GM21423 (cell line): ENCODE data around the gene ENDOG.
A peak's percentile ranks its signal among the peaks of the same experiment; 100 is the strongest.
"Not testable (repeated sequence)": the region's sequence is repeated elsewhere in the genome, so short reads cannot be mapped to it uniquely, and the experiment has no call there.

Experiments
- ATAC-seq: cut with Tn5 transposase; IDR thresholded peaks from one replicate; pipeline ENCODE4 v1.9.1; 2021; ENCODE audit warnings: mild to moderate bottlenecking, moderate library complexity; ENCODE audit not compliant: unreplicated experiment

ENDOG gene

DNA sequence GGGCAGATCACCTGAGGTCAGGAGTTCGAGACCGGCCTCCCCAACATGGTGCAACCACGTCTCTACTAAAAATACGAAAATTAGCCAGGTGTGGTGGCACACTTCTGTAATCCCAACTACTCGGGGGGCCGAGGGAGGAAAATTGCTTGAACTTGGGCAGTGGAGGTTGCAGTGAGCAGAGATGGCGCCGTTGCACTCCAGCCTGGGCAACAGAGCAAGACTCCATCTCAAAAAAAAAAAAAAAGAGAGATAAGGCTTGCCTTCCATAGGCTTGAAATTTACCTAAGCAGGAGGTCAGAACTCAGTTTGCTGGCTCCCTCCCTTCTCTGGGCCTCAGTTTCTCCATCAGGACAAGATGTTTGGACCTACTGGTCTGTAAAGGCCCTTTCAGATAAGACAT, 10.0 kb downstream of the ENDOG start:
- ATAC-seq = no peak

DNA sequence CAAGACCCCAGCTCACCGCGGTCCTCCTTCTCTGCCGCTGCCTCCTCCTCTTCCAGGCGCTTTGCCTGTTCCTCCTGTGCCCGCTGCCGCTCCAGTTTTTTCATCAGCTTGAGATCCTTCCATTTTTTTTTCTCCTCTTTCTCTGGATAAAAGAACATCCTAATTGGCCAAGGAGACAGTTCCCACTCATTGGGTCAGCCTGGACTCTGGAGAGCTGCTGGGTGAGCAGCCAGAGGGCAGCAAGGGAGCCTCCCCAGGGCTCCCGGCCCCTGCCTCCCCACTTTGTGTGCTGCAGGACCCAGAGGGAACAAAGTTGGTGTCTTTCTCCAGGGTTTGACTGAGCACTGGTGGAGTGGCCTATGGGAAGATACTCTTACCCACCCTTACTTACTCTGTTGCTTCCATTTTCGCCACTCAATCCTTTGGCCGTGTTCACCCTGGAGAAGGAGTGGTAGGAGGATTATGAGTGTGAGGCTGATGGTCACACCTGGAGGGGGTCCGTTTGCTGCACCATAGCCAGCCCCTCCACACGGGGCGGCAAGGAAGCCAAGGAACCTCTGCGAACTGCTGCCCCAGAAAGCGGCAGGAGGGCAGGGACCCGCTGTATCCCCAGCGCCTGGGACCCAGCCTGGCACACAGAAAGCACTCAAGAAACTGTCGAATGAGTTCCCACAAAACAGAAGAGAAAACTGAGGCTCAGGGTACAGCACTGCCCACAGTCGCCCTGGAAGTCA, 10.6 kb downstream of the ENDOG start:
- no peak for ATAC-seq

DNA sequence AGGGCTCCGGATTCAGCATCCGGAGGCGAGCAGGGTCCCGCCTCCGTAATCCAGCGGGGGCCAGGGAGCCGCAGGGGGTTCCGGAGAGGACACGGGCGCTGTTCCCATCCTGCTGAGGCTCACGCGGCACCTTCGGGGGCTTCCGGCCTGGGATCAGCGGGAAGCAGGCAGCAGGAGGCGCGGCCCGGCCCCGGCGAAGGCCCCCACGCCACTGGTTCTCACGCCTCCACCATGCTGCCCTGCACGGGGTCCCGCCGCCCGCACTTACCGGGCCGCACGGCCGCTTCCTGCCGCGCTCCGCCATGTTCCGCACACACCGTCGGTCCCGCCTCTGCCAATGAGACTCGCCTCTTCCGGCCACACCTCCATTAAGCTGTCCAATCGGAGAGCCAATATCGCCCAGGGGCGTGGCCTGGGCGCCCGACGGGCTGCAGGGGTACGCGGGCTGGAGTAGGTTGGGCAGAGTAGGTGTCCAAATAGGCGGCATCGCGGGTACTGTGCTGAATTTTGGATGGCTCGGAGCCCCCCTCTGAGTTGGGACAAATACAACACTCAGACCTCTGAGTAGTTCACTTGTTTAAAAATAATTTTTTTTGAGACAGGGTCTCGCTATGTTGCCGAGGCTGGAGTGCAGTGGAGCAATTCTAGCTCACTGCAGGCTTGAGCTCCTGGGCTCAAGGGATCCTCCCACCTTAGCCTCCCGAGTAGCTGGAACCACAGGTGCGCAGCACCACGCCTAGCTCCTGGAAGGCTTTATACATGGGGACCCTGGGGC, 11.4 kb downstream of the ENDOG start, which contains the start of gene SPOUT1:
Gene SPOUT1 (minus strand): TSS at position 318 of the 775 bp plus-strand sequence. CDS start 14 bp downstream, at position 304.
- ATAC-seq = peak; percentile 98

DNA sequence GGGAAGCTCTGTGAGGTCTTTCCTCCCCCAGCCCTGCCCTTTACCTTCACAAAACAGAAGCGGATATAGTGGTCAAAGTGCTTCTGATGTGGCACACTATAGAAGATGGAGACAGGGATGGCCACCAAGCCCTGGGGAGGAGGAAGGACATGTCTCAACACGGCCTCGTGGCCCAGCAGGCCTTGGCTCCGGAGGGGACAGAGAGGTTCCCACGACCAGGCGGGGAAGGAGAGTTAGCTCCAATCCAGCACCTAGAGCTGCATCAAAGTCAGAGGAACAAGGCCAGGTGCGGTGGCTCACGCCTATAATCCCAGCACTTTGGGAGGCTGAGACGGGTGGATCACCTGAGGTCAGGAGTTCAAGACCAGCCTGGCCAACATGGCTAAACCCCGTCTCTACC, 15.4 kb downstream of the ENDOG start:
- ATAC-seq = no peak

DNA sequence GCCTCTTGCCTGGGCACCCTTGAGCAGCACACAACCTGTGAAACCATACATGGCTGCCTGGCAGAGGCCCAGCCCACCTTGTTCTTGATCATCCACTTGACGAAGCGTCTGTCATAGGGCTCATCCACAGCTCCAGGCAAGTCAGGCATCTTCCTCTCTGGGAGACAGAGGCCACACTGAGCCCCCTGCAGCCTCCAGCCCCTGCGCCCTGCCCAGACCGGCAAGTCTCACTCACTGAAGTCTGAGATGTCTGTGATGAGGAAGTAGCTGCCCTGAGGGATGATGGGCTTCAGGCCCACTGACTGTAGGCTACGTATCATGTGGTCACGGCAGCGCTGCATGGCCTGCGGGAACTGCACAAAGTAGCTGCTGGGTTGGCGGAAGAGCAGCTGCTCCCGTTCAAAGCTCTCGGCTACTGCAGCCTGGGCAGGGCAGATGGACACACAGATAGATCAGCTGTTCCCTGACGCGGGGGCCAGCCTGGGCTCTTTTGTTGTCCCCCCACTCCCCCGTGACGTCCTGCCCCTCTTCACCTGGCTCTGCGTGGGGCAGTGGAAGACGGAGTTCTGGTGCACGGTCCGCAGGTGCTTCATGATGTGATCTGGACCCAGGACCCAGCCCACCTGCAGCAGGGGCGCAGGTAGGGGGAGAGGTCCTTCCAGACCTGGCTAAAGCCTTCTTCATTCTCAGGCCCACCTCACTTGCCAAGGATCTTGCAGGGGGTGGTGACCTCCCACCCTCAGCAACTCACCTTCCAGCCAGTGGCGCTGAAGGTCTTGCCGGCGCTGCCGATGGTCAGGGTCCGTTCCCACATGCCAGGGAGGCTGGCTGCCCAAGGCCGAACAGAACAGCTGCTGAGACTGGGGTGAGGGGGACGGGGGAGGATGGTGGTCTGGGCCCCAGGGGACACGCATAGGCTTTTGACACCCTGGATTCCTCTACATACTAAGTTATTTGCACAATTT, 17.2 kb downstream of the ENDOG start:
- ATAC-seq = no peak

DNA sequence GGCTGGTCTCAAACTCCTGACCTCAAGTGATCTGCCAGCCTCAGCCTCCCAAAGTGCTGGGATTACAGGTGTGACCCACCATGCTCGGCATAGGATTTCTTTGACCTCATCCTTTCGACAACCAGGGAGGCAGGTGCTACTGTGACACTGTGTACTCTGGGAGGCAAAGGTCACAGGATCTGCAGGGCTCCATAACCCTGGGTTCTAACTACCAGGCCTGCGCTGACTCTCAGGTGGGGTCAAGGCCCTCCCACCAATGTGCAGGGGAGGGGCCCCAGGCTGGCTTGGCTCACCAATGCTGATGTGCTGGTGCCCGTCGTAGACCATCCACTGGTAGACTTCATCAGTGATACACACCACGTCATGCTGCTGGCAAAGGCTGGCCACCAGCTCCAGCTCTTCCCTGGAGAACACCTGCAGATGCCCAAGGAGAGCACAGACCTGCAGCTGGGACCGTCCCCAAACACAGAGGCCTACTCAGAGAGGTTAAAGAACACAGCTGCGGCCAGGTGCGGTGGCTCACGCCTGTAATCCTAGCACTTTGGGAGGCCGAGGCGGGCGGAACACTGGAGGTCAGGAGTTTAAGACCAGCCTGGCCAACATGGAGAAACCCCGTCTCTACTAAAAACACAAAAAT, 18.3 kb downstream of the ENDOG start:
- no peak for ATAC-seq

DNA sequence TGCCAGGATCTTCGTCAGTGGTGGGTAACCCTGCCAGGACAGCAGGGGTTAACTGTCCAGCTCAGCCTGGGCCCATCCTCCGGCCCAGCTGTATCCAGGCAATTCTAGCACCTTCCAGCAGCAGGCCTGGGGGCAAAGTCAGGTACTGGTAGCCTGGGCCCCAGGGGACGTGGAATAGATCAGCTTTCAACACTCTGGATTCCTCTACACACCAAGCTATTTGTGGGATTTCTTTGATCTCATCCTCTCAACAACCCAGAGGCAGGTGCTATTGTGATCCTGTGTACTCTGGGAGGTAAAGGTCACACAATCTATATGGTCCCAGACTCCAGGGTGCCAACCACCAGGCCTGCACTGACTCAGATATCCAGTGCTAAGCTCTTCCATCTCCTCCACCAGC, 20.0 kb downstream of the ENDOG start:
- ATAC-seq = no peak

DNA sequence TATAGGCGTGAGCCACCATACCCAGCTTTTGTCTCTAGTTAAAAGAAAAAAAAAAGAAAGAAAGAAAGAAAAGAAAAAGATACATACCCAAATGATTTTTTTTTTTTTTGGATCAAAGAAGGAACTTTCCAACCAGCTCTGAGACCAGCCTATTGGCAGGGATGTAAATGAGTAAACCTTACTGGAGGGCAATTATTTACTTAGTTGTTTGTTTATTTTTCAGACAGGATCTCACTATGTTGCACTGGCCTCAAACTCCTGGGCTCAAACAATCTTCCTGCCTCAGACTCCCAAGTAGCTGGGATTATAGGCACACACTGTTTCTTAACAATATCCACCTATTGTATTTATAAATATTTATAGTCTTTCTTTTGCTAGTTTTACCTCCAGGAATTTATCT, 22.2 kb downstream of the ENDOG start:
- ATAC-seq = no peak

DNA sequence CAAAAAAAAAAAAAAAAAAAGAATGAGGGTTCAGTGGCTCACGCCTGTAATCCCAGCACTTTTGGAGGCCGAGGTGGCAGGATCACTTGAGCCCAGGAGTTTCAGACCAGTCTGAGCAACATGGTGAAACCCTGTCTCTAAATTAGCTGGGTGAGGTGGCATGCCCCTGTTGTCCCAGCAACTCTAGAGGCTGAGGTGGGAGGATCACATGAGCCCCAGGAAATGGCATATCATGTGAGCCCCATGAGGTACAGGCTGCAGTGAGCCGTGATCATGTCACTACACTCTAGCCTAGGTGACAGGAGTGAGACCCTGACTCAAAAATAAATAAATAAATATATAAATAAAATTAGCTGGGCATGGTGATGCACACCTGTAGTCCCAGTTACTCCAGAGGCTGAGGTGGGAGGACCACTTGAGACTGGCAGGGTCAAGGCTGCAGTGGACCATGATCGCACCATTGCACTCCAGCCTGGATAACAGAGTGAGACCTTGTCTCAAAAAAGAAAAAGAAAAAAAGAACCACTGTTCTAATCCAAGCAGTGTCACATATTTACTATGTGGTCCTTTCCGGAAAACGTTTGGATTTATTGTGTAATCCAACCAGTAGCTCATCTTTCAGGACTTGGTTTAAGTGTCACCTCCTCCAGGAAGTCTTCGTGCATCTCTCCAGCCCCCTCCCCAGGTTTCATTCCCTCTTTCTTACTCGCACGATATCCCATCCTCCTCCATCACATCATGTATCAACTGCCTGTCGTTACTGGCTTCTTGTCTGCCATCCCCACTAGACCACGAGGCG, 23.6 kb downstream of the ENDOG start:
- no peak for ATAC-seq

DNA sequence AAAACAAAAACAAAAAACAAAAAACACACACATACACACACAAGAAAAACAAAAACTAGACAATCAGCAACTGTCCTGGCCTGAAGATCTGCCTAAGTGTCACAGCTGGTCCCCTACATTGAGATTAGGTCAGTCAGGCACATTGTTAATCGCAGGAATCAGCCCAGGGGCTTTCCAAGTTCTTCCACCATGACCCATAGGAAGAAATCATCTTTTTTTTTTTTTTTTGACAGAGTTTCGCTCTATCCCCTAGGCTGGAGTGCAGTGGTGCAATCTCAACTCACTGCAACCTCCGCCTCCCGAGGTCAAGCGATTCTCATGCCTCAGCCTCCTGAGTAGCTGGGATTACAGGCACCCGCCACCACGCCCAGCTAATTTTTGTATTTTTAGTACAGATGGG, 24.9 kb downstream of the ENDOG start:
- ATAC-seq = not testable (repeated sequence)

DNA sequence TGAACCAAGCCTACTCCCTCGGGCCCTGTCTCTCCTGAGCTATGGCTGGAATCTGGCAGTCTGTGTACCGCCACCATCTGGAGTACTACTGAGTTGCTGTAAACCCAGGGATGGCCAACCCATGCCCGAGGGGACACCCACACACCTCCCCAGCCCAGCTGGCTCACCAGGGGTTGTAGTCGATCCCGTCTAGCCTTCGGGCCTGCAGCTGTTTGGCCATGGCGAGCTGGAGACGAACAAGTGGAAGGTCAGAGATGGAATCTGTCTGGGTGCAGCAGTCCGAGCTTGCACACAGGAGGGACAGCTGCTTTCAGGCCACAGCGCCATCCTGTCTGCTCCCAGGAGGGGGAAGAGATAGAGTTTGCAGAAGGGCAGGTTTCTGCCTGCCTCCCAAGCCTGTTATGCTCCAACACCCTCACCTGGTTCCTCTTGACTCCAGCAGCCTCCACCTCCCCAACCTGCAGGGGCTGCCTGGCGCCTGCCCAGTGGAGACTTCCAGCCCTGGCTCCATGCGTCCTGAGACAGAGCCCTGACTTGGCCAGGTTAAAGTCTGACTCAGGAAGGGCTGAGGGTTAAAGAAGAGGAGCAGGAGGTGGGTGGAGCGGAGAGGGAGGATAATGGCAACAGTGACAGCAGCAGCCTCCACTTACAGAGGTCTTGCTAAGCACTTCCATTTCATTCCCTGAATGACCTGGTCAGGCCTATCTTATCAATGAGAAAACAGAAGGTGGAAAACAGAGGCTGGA, 27.1 kb downstream of the ENDOG start:
- no peak for ATAC-seq

DNA sequence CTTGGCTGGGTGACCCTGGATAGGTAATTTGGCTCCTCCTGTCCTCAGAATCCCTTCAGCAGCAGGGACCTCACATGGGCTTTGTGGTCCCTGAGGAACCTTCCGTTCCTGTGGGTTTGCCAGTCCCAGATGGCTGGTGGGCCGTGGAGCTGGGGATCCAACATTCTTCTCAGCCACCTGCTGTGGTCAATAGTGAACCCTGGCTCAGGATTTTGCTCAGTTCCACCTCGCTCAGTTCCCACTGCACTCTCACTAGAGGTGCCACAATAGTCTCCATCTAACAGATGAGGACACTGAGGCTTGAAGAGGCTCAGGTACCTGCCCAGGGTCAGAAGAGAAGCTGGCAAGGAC, 28.4 kb downstream of the ENDOG start:
- no peak for ATAC-seq

DNA sequence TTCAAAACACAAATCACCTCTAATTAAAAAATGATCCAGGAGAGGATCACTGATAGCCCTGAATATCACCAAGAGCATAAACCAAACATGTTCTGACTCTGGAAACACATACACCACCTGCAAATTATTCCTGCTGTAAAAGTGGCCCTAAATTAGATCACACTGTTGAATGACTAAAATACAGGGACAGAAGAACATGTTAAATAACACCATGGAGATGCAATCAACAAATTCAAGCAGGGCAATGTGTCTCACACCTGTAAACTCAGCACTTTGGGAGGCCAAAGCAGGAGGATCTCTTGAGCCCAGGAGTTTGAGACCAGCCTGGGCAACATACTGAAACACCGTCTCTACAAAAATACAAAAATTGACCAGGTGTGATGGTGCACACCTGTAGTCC, 29.5 kb downstream of the ENDOG start:
- no peak for ATAC-seq

DNA sequence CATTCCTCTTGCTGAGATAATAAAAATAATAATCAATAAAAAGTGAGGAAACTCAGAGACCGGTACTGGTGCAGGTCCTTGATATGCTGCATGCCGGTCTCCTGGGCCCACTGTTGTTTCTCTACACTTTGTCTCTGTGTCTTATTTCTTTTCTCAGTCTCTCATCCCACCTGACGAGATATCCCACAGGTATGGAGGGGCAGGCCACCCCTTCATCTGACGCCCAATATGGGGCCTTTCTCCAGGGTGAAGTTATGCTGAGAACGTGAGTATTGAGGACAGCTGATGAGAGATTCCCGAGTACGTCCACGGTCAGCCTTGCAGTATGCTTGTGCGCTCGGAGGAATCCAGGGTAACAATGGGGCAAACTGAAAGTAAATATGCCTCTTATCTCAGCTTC, 32.7 kb downstream of the ENDOG start:
- ATAC-seq = not testable (repeated sequence)

DNA sequence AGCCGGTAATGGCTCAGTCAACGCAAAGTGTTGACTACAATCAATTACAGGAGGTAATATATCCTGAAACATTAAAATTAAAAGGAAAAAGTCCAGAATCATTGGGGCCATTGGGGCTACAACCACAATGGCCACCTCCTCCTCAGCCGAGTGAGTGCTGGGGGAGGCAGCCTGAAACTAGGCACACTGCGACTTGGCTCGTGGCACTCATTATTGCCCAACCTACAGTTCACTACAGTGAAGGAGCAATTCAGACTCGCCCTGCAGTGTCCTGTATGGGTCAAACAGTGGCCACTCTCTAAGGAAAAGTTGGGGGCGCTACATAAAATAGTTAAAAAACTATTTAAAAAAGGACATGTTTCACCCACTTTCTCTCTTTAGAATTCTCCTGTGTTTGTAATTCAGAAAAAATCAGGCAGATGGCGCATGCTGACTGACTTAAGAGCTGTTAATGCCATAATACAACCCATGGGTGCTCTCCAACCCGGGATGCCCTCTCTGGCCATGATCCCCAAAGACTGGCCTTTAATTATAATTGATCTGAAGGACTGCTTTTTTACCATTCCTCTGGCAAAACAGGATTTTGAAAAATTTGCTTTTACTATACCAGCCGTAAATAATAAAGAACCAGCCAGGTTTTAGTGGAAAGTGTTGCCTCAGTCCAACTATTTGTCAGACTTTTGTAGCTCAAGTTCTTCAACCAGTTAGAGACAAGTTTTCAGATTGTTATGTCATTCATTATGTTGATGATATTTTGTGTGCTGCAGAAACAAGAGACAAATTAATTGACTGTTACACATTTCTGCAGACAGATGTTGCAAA, 33.7 kb downstream of the ENDOG start:
- not testable (repeated sequence) for ATAC-seq

DNA sequence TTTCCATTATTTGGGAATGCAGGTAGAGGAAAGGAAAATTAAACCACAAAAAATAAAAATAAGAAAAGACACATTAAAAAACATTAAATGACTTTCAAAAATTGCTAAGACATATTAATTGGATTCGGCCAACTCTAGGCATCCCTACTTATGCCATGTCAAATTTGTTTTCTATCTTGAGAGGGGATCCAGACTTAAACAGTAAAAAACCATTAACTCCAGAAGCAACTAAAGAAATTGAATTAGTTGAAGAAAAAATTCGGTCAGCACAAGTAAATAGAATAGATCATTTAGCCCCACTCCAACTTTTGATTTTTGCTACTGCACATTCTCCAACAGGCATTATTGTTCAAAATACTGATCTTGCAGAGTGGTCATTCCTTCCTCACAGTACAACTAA, 34.3 kb downstream of the ENDOG start:
- not testable (repeated sequence) for ATAC-seq

DNA sequence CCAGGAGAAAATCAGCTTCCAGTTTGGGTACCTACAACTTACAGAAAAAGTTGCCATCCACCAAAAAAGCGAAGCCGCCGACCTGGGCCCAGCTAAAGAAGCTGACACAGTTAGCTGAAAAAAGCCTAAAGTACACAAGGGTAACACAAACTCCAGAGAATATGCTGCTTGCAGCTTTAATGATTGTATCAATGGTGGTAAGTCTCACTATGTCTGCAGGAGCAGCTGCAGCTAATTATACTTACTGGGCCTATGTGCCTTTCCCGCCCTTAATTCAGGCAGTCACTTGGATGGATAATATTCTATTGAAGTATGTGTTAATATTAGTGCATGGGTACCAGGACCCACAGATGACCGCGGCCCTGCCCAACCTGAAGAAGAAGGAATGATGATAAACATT, 36.2 kb downstream of the ENDOG start:
- ATAC-seq = not testable (repeated sequence)

DNA sequence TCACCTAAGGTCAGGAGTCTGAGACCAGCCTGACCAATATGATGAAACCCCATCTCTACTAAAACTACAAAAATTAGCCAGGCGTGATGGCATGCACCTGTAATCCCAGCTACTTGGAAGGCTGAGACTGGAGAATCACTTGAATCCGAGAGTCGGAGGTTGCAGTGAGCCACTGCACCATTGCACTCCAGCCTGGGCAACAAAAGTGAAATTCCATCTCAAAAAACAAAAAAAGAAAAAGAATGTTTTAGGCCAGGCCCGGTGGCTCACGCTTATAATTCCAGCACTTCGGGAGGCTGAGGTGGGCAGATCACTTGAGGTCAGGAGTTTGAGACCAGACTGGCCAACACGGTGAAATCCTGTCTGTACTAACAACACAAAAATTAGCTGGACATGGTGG, 40.2 kb downstream of the ENDOG start:
- ATAC-seq = not testable (repeated sequence)
